Measurements from ENCODE around the gene RGPD3.
"Not testable (repeated sequence)": the region's sequence is repeated elsewhere in the genome, so short reads cannot be mapped to it uniquely, and the experiment has no call there.

Gene RGPD3

GRCh38 chr2:106468107-106468506 lies at the start of gene RGPD3:
Gene RGPD3, minus strand, starts transcription at chr2:106468413. Its CDS starts 125 bp downstream, at chr2:106468288.
- DNase-seq = not testable (repeated sequence)

- DNase-seq = no peak
These were observed 49.1 kb upstream of the RGPD3 start for GRCh38 chr2:106517329-106517728.

GRCh38 chr2:106516864-106517263 lies 48.7 kb upstream of the RGPD3 start:
- no peak for DNase-seq

- no peak for DNase-seq
These were observed 48.2 kb upstream of the RGPD3 start for GRCh38 chr2:106516436-106516835.

GRCh38 chr2:106514827-106515226 lies 46.6 kb upstream of the RGPD3 start:
- not testable (repeated sequence) for DNase-seq

GRCh38 chr2:106513391-106513790 lies 45.2 kb upstream of the RGPD3 start:
- not testable (repeated sequence) for DNase-seq

GRCh38 chr2:106511934-106512333 lies 43.7 kb upstream of the RGPD3 start:
- DNase-seq = not testable (repeated sequence)

GRCh38 chr2:106511476-106511901 lies 43.3 kb upstream of the RGPD3 start:
- DNase-seq = not testable (repeated sequence)

- not testable (repeated sequence) for DNase-seq
These were observed 42.6 kb upstream of the RGPD3 start for GRCh38 chr2:106510791-106511190.

- DNase-seq = not testable (repeated sequence)
These were observed 41.2 kb upstream of the RGPD3 start for GRCh38 chr2:106509374-106509770.

GRCh38 chr2:106508660-106509373 lies 40.6 kb upstream of the RGPD3 start:
- DNase-seq = not testable (repeated sequence)

- DNase-seq = not testable (repeated sequence)
These were observed 37.9 kb upstream of the RGPD3 start for GRCh38 chr2:106506002-106506687.

- DNase-seq = not testable (repeated sequence)
These were observed 36.6 kb upstream of the RGPD3 start for GRCh38 chr2:106504787-106505186.

GRCh38 chr2:106504192-106504591 lies 36.0 kb upstream of the RGPD3 start:
- DNase-seq = not testable (repeated sequence)

GRCh38 chr2:106502351-106502750 lies 34.1 kb upstream of the RGPD3 start:
- DNase-seq = not testable (repeated sequence)

GRCh38 chr2:106500350-106500749 lies 32.1 kb upstream of the RGPD3 start:
- not testable (repeated sequence) for DNase-seq

GRCh38 chr2:106498549-106498948 lies 30.3 kb upstream of the RGPD3 start:
- not testable (repeated sequence) for DNase-seq

GRCh38 chr2:106492913-106493312 lies 24.7 kb upstream of the RGPD3 start:
- not testable (repeated sequence) for DNase-seq

- DNase-seq = not testable (repeated sequence)
These were observed 24.2 kb upstream of the RGPD3 start for GRCh38 chr2:106492399-106492798.

- DNase-seq = not testable (repeated sequence)
These were observed 21.5 kb upstream of the RGPD3 start for GRCh38 chr2:106489701-106490100.

- not testable (repeated sequence) for DNase-seq
These were observed 19.4 kb upstream of the RGPD3 start for GRCh38 chr2:106487386-106488191.

- DNase-seq = not testable (repeated sequence)
These were observed 18.6 kb upstream of the RGPD3 start, which contains the start of gene CD8B2 for GRCh38 chr2:106486551-106487385. Gene CD8B2, plus strand, starts transcription at chr2:106487364. Its CDS starts 63 bp downstream, at chr2:106487427.

All from NCI-H2171 (cell line).